CD4-positive, alpha-beta T cell (primary cell): ENCODE results near the gene SNRPE. TPM values are rescaled to one million over a fixed set of nuclear protein-coding genes. Genes with fewer than 3 reads are reported as not detected.

Source experiments
- ATAC-seq: fragments of 200-7000 bp; cut with Tn5 transposase; one replicate; pipeline ENCODE4 v1.10.0; 2022; ENCODE audit warnings: mild to moderate bottlenecking; ENCODE audit not compliant: poor library complexity
- CTCF ChIA-PET: fragments of 350-600 bp; sonication (Branson Sonifier 250); formaldehyde crosslinking; loops from one replicate; lab custom pipeline; 2021; ENCODE audit warnings: antibody characterized with exemption, inconsistent platforms; lab: Charles Lee
- POLR2A ChIA-PET: fragments of 350-600 bp; sonication (Branson Sonifier 250); formaldehyde crosslinking; loops from one replicate; lab custom pipeline; 2021; ENCODE audit warnings: antibody characterized with exemption, inconsistent platforms; lab: Charles Lee
- DNase-seq, 14 experiments: peaks; one replicate each; pipeline ENCODE4 v3.0.0-alpha.2; 2013 to 2020; ENCODE audit warnings: mixed read lengths in 2 of 14
- H3K27ac ChIP-seq, 2 donors: one replicate each; pipeline versions ENCODE4 v1.5.1 to v1.7.0; 2013; ENCODE audit warnings: low read length in 2 of 2, low read depth in 1 of 2, mild to moderate bottlenecking in 1 of 2
- H3K27me3 ChIP-seq, 2 experiments: 1 replicate in 1 of 2; 2 replicates in 1 of 2; pipeline versions ENCODE4 v1.6.1 to v1.7.0; 2013; ENCODE audit warnings: low read length in 2 of 2, control low read depth in 1 of 2, mild to moderate bottlenecking in 1 of 2, moderate library complexity in 1 of 2; ENCODE audit not compliant: insufficient read depth in 2 of 2, control insufficient read depth in 1 of 2
- H3K36me3 ChIP-seq: one replicate; pipeline ENCODE4 v1.6.1; 2013; ENCODE audit warnings: low read length, control low read depth; ENCODE audit not compliant: insufficient read depth
- H3K4me1 ChIP-seq: one replicate; pipeline ENCODE4 v1.6.1; 2013; ENCODE audit warnings: low read length, control low read depth; ENCODE audit not compliant: insufficient read depth
- H3K4me3 ChIP-seq: one replicate; pipeline ENCODE4 v1.5.1; 2013; ENCODE audit warnings: mild to moderate bottlenecking, low read length, moderate library complexity
- H3K9me3 ChIP-seq, 2 experiments: 1 replicate in 1 of 2; 2 replicates in 1 of 2; pipeline versions ENCODE4 v1.6.1 to v1.7.0; 2013; ENCODE audit warnings: low read length in 2 of 2, mild to moderate bottlenecking in 2 of 2, control low read depth in 1 of 2, moderate library complexity in 1 of 2; ENCODE audit not compliant: control insufficient read depth in 1 of 2, insufficient read depth in 1 of 2
- H3K27ac Mint-ChIP-seq: one replicate; pipeline ENCODE4 v1.8.0; 2020; ENCODE audit warnings: mixed read lengths
- H3K27me3 Mint-ChIP-seq: one replicate; pipeline ENCODE4 v1.8.0; 2021; ENCODE audit warnings: mixed read lengths
- H3K36me3 Mint-ChIP-seq: one replicate; pipeline ENCODE4 v1.8.0; 2021; ENCODE audit warnings: low read depth, mixed read lengths
- H3K4me1 Mint-ChIP-seq: one replicate; pipeline ENCODE4 v1.8.0; 2021; ENCODE audit warnings: low read depth, mixed read lengths
- H3K4me3 Mint-ChIP-seq: one replicate; pipeline ENCODE4 v1.8.0; 2020; ENCODE audit warnings: mild to moderate bottlenecking, mixed read lengths
- H3K9me3 Mint-ChIP-seq: one replicate; pipeline ENCODE4 v1.8.0; 2020; ENCODE audit warnings: mixed read lengths
- CTCF ChIP-seq: fragments of 200-600 bp; IDR thresholded peaks from one replicate; pipeline ENCODE4 v1.8.0; 2022; ENCODE audit warnings: antibody characterized with exemption, mild to moderate bottlenecking
- intact Hi-C, 2 experiments: fragments of 100-400 bp; cut with DNase I in 1 of 2; cut with micrococcal nuclease in 1 of 2; formaldehyde crosslinking; loops; one replicate each; pipeline versions ENCODE4 v1.15.1 to v1.9.0; 2023 to 2025; cut with DNase I, micrococcal nuclease
- total RNA-seq, 174 experiments: library from RNA in 2 of 174; stranded (reverse) in 2 of 174; gene quantifications; one replicate each; pipeline ENCODE4 v1.2.3 and lab custom pipeline; 2021 to 2026

Gene SNRPE
- total RNA-seq, 2 experiments from 2014 or later, result 63.0 to 65.9 TPM

DNA sequence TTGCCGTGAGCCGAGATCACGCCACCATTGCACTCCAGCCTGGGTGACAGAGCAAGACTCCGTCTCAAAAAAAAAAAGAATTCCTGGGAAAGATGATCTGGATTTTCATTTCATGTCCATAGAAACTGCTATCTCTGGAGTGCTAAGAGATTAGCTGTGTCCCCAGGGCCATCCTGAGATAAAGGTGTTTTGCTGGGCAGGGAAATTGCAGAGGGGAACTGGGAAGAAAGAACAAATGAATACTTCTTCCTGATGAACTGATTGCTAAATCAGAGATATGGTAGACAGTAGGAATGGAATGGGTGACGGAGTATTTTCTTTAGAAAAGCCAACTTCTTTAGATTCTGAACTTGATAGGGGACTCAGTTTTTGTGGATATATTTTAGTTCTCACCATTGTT is 19.2 kb downstream of the SNRPE start:
- no peak for ATAC-seq
- Mint-ChIP-seq H3K4me3 (no peak overlapping the region), H3K36me3 (peaks cover 35% of the 10 kb centered on the region), H3K27me3 (no peaks in the 10 kb centered on the region), H3K27ac (no peak overlapping the region), H3K9me3 (no peaks in the 10 kb centered on the region), H3K4me1 (no peaks in the 10 kb centered on the region)
- no peaks in the 10 kb centered on the region for H3K9me3 ChIP-seq
- no peak for DNase-seq
- H3K4me1 ChIP-seq, result no peaks in the 10 kb centered on the region
- H3K4me3 ChIP-seq, result no peak overlapping the region
- CTCF ChIA-PET, result no interaction called here
- no peak overlapping the region for H3K27ac ChIP-seq
- TF ChIP-seq CTCF, result no peak
- H3K36me3 ChIP-seq, result peaks cover 5% of the 10 kb centered on the region
- no peaks in the 10 kb centered on the region for H3K27me3 ChIP-seq
- POLR2A ChIA-PET, result no interaction called here
- intact Hi-C loops, result no loop called here

DNA sequence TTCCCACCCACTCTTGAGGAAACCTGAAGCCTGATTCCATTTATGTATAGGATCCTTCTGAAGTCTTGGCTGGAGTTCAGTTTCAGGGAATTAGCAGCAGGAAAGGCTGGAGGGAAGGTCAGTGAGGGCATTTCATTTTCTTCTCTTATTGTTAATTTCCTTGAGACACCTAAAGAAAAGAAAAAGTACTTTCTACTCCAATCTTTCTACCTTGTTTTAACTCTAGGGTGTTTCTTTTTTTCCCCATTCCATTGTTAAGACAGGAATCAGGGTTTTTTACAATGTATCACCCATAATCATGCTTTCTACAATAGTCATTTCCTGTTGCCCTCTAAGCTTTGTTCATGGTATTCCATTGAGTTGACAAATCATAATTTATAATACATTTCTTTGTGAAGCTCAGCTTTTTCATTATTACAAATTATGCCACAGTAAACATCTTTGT is 27.4 kb downstream of the SNRPE start:
- Histone ChIP-seq H3K27me3 (no peaks in the 10 kb centered on the region), H3K4me3 (no peak overlapping the region), H3K27ac (no peak overlapping the region), H3K4me1 (no peaks in the 10 kb centered on the region), H3K9me3 (peaks cover under 1 to 4% of the 10 kb centered on the region in 2 experiments), H3K36me3 (no peaks in the 10 kb centered on the region)
- CTCF ChIA-PET, result no interaction called here
- H3K9me3 Mint-ChIP-seq, result no peaks in the 10 kb centered on the region
- intact Hi-C loops, result no loop called here
- H3K27ac Mint-ChIP-seq, result no peak overlapping the region
- no peaks in the 10 kb centered on the region for H3K4me1 Mint-ChIP-seq
- no peak overlapping the region for H3K4me3 Mint-ChIP-seq
- peaks cover 4% of the 10 kb centered on the region for H3K36me3 Mint-ChIP-seq
- ATAC-seq (no peak), DNase-seq (no peak)
- POLR2A ChIA-PET, result no interaction called here
- TF ChIP-seq CTCF, result no peak
- no peaks in the 10 kb centered on the region for H3K27me3 Mint-ChIP-seq

GRCh38 chr1:203891950-203892349 is 30.6 kb downstream of the SNRPE start:
- Mint-ChIP-seq H3K4me3 (no peak overlapping the region), H3K27me3 (no peaks in the 10 kb centered on the region), H3K4me1 (no peaks in the 10 kb centered on the region), H3K9me3 (peaks cover 5% of the 10 kb centered on the region), H3K36me3 (peaks cover 3% of the 10 kb centered on the region), H3K27ac (no peak overlapping the region)
- Histone ChIP-seq H3K36me3 (no peaks in the 10 kb centered on the region), H3K27me3 (no peaks in the 10 kb centered on the region), H3K27ac (no peak overlapping the region), H3K4me3 (no peak overlapping the region), H3K4me1 (no peaks in the 10 kb centered on the region), H3K9me3 (peaks cover 9 to 11% of the 10 kb centered on the region in 2 experiments)
- CTCF ChIA-PET, result no interaction called here
- no peak for ATAC-seq
- intact Hi-C loops, result no loop called here
- DNase-seq, result no peak
- POLR2A ChIA-PET, result no interaction called here
- TF ChIP-seq CTCF, result no peak
